ENCODE data around the gene ZBTB7A. TPM values are rescaled to one million over a fixed set of nuclear protein-coding genes. Genes with fewer than 3 reads are reported as not detected.
"Not testable (repeated sequence)": the region's sequence is repeated elsewhere in the genome, so short reads cannot be mapped to it uniquely, and the experiment has no call there.

Gene ZBTB7A
- total RNA-seq, 4 donors from 2014 or later: 138 to 162 (median 152) TPM

DNA sequence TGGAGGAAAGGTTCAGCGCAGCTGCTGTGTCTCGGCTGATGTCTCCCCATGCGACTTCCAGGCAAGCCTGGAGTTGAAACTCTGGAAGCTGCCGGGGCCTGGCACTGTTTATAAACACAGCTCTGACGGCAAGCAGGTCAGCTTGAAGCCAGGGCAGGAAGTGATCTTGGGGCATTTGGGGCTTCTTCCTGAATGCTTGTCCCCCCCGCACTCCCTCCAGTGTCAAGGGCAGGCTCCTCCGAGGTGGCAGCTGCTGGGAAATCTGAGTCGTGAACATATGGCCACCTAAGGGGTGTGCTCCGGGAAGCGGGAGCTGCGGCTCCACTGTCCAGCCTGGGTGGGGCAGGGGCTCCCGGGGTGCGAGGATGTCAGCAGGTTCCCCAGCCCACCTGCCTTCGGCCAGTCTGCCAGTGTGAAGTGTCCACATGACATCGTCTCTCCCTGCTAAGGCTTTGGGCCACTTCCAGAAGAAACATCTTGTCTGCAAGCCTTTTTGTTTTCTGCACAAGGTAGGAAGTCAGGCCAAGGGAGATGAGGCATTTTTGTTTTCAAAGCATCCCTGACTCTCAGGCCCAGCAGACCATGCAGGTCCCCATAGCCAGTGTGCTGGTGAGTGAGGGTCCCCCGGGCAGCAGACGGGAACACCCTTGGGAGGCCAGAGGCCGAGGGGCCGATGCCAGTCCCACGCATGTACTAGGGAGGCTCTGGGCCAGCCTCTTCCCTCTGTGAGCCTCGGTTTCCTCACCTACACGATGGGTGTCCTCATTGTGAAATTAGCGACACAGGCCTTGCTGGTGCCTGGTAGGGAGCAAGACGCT lies 56.5 kb downstream of the ZBTB7A start:
- TF ChIP-seq, protein P1, sequence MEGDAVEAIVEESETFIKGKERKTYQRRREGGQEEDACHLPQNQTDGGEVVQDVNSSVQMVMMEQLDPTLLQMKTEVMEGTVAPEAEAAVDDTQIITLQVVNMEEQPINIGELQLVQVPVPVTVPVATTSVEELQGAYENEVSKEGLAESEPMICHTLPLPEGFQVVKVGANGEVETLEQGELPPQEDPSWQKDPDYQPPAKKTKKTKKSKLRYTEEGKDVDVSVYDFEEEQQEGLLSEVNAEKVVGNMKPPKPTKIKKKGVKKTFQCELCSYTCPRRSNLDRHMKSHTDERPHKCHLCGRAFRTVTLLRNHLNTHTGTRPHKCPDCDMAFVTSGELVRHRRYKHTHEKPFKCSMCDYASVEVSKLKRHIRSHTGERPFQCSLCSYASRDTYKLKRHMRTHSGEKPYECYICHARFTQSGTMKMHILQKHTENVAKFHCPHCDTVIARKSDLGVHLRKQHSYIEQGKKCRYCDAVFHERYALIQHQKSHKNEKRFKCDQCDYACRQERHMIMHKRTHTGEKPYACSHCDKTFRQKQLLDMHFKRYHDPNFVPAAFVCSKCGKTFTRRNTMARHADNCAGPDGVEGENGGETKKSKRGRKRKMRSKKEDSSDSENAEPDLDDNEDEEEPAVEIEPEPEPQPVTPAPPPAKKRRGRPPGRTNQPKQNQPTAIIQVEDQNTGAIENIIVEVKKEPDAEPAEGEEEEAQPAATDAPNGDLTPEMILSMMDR (IDR thresholded peaks at IDR 0.05): no peak
- TF ChIP-seq POLR2A (IDR thresholded peaks at IDR 0.05): no peak
- intact Hi-C loops (cut with DNase I; ENCODE audit: low total_unique reads): no loop called here
- DNase-seq (ENCODE audit: low spot score in 2 of 2): no peak
- 56 to 59% methylated on average over 22 to 23 of the region's 24 CpGs for WGBS, 2 donors
- H3K4me3 ChIP-seq (ENCODE audit: low read depth, poor library complexity, severe bottlenecking): no peak overlapping the region

DNA sequence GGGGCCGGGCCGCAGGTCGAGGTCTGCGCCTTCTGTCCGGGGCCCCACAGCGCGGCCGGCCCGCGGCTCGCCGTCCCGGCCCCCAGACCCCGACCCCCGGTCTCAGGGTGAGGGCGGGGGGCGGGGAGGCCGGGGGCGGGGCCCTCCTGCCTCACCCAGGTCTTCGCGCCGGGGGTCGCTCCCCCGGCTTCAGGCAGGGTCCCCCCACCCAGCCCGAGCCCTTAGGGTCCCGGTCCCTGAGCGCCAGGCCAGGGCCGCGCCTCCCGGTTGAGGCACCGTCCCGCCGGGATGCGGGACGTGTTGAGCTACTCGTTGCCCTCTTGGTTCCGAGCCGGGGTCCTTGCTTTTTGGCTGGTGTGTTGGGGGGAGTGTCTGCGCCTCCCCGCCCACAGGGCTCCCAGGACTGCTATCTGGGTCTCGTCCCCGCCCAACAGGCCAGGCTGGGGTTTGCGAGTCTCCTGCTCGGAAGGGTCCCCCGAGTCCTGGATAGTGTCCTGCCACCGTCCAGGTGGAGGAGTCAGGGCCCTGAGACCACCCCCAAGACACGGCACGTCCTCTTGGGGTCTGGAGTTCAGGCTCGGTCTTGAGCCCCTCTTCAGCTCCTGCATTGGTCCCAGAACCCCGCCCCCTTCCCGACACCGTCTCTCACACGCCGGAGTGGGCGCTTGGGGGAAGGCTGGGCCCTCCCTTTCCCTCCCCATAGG lies 58.7 kb downstream of the ZBTB7A start:
- intact Hi-C loops (cut with DNase I; ENCODE audit: low total_unique reads): no loop called here
- WGBS, 2 donors: 0 to 2% methylated on average over 10 to 37 of the region's 55 CpGs

DNA sequence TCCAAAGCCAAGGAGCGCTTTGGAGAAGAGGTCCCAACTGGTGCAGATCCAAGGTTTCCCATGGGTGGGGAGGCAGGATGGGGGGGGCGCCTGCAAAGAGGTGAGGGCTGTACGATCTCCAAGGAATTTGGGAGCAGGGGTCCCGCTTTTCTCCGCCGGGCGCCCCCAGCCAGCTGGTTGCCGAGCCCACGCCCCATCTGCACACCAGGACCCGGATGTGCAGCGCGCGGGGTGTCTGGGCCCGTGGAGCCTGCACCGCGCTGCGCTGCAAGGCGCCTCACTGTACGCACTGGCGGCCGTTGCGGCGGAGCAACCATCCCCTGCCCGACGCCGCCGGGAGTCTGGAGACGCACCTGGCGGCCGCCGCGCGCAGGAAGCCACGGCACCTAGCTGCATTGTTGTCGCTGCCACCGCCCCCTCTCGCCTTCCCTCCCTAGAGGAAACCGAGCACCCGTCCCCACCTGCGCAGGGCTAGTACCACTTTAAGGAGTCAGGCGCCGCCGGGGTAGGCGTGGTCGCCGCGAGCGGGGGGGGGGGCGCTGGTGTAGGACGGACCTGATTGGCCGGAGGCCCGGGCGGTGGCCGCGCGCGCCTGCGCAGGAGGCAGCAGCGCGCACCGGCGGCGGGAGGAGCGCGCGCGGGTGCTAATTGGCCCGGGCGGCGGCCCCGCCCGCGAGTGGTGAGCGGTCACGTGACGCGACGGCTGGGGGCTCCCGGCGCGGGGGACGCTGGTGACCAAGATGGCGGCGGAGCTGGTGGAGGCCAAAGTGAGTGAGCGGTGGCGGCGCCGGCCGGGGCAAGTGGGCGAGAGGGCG lies 59.5 kb downstream of the ZBTB7A start, which contains the start of gene PIAS4:
Gene PIAS4 (plus strand): TSS at position 716 of the 815 bp plus-strand sequence. CDS start 25 bp downstream, at position 741.
- no peak for TF ChIP-seq POLR2A (IDR thresholded peaks at IDR 0.05)
- TF ChIP-seq, protein P1 (IDR thresholded peaks at IDR 0.05): no peak
- peak within 1 kb of the TSS; percentile 75 for H3K4me3 ChIP-seq (ENCODE audit: low read depth, poor library complexity, severe bottlenecking)
- intact Hi-C loops (cut with DNase I; ENCODE audit: low total_unique reads): no loop called here
- DNase-seq (ENCODE audit: low spot score in 2 of 2): peak; percentile 92 to 99
- 0 to 1% methylated on average over 10 to 89 of the region's 91 CpGs for WGBS, 2 donors

More for the DNA sequence above, 58.7 kb downstream of the ZBTB7A start:
- TF ChIP-seq, protein P1 (IDR thresholded peaks at IDR 0.05): no peak
- no peak for TF ChIP-seq POLR2A (IDR thresholded peaks at IDR 0.05)
- peak overlapping the region; percentile 75 for H3K4me3 ChIP-seq (ENCODE audit: low read depth, poor library complexity, severe bottlenecking)
- no peak for DNase-seq (ENCODE audit: low spot score in 2 of 2)

DNA sequence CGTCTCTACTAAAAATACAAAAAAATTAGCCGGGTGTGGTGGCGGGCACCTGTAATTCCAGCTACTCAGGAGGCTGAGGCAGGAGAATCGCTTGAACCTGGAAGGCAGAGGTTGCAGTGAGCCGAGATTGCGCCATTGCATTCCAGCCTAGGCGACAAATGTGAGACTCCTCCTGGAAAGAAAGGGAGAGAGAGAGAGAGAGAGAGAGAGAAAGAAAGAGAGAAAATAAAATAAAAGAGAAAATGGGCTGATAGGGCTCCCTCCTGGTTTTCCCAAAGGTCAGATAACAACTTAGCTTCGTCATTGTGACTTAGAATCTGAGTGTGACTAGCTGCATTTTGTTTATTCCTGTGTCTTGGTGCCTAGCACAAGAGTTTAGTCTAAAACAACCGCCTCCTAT lies 61.3 kb downstream of the ZBTB7A start:
- DNase-seq (ENCODE audit: low spot score in 2 of 2); H3K4me3 ChIP-seq (ENCODE audit: low read depth, poor library complexity, severe bottlenecking); intact Hi-C loops (cut with DNase I; ENCODE audit: low total_unique reads): not testable (repeated sequence)
- WGBS, 2 donors: 92 to 94% methylated on average over 9 of the region's 9 CpGs

DNA sequence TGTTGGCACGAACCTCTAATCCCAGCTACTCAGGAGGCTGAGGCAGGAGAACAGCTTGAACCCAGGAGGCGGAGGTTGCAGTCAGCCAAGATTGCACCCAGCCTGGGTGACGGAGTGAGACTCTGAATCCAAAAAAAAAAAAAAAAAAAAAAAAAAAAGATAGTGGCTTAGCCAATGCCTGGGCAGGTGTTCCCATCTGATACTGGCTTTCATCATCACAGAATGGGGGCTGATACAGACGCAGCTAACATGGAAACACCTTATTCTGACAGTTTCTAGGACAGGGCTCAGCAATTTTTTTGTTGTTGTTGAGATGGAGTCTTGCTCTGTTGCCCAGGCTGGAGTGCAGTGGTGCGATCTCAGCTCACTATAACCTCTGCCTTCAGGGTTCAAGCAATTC lies 65.9 kb downstream of the ZBTB7A start:
- intact Hi-C loops (cut with DNase I; ENCODE audit: low total_unique reads): not testable (repeated sequence)
- 93 to 94% methylated on average over 5 of the region's 5 CpGs for WGBS, 2 donors

DNA sequence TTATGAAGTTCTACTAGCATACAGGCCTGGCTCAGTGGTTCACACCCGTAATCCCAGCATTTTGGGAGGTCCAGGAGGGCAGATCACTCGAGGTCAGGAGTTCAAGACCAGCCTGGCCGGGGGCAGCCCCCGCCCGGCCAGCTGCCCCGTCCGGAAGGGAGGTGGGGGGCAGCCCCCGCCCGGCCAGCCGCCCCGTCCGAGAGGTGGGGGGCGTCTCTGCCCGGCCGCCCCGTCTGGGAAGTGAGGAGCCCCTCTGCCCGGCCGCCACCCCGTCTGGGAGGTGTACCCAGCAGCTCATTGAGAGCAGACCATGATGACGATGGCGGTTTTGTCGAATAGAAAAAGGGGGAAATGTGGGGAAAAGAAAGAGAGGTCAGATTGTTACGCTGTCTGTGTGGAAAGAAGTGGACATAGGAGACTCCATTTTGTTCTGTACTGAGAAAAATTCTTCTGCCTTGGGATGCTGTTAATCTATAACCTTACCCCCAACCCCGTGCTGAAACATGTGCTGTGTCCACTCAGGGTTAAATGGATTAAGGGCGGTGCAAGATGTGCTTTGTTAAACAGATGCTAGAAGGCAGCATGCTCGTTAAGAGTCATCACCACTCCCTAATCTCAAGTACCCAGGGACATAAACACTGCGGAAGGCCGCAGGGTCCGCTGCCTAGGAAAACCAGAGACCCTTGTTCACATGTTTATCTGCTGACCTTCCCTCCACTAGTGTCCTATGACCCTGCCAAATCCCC lies 67.9 kb downstream of the ZBTB7A start:
- WGBS, 2 donors: 83 to 85% methylated on average over 28 of the region's 29 CpGs
- H3K4me3 ChIP-seq (ENCODE audit: low read depth, poor library complexity, severe bottlenecking); DNase-seq (ENCODE audit: low spot score in 2 of 2); intact Hi-C loops (cut with DNase I; ENCODE audit: low total_unique reads): not testable (repeated sequence)

More for the DNA sequence above, 65.9 kb downstream of the ZBTB7A start:
- DNase-seq (ENCODE audit: low spot score in 2 of 2); H3K4me3 ChIP-seq (ENCODE audit: low read depth, poor library complexity, severe bottlenecking): not testable (repeated sequence)
